GM23338 (cell line): ENCODE measurements around the gene RAB37. TPM values are rescaled to one million over a fixed set of nuclear protein-coding genes. Genes with fewer than 3 reads are reported as not detected.

Experiments used
- ATAC-seq: fragments of 200-7000 bp; cut with Tn5 transposase; 3 replicates; pipeline ENCODE4 v1.9.1; 2020
- DNase-seq: peaks from one replicate; pipeline ENCODE4 v3.0.0-alpha.2; 2015; ENCODE audit warnings: low spot score
- H2AFZ ChIP-seq: fragments of 200-600 bp; sonication (generic); 2 replicates; pipeline ENCODE4 v1.8.0; 2016; ENCODE audit warnings: antibody characterized with exemption, mild to moderate bottlenecking, moderate library complexity
- H3F3A ChIP-seq: fragments of 200-600 bp; sonication (generic); replicated peaks from 2 replicates; pipeline ENCODE4 v1.8.0; 2017; ENCODE audit warnings: antibody characterized with exemption, mixed run types, low read depth
- H3K27ac ChIP-seq: fragments of 200-600 bp; sonication (generic); 2 replicates; pipeline ENCODE4 v1.6.1; 2016; ENCODE audit warnings: low read depth
- H3K27me3 ChIP-seq: fragments of 200-600 bp; sonication (generic); 2 replicates; pipeline ENCODE4 v1.8.0; 2016; ENCODE audit warnings: mild to moderate bottlenecking, mixed run types, moderate library complexity; ENCODE audit not compliant: insufficient read depth
- H3K36me3 ChIP-seq: fragments of 200-600 bp; sonication (generic); 2 replicates; pipeline ENCODE4 v1.8.0; 2016; ENCODE audit warnings: mild to moderate bottlenecking; ENCODE audit not compliant: insufficient read depth
- H3K4me1 ChIP-seq: fragments of 200-600 bp; sonication (generic); 2 replicates; pipeline ENCODE4 v1.8.0; 2016; ENCODE audit warnings: mild to moderate bottlenecking, moderate library complexity; ENCODE audit not compliant: insufficient read depth
- H3K4me2 ChIP-seq: fragments of 200-600 bp; sonication (generic); 2 replicates; pipeline ENCODE4 v1.7.1; 2017; ENCODE audit warnings: mixed run types
- H3K4me3 ChIP-seq: fragments of 200-600 bp; sonication (generic); 2 replicates; pipeline ENCODE4 v1.6.1; 2016; ENCODE audit warnings: mixed run types
- H3K79me2 ChIP-seq: fragments of 200-600 bp; sonication (generic); replicated peaks from 2 replicates; pipeline ENCODE4 v1.8.0; 2017; ENCODE audit warnings: mild to moderate bottlenecking; ENCODE audit not compliant: insufficient read depth
- H3K9me2 ChIP-seq: fragments of 200-600 bp; sonication (generic); 2 replicates; pipeline ENCODE4 v1.8.0; 2017; ENCODE audit not compliant: insufficient read depth
- H4K20me1 ChIP-seq: fragments of 200-600 bp; sonication (generic); replicated peaks from 2 replicates; pipeline ENCODE4 v1.8.0; 2017; ENCODE audit warnings: mild to moderate bottlenecking; ENCODE audit not compliant: insufficient read depth
- H3K27ac Mint-ChIP-seq: 2 replicates; pipeline ENCODE4 v1.8.0; 2020; ENCODE audit warnings: inconsistent platforms, mild to moderate bottlenecking, moderate library complexity, mixed read lengths
- H3K27me3 Mint-ChIP-seq: 3 replicates; pipeline ENCODE4 v1.8.0; 2022; ENCODE audit warnings: low read depth, mild to moderate bottlenecking, moderate library complexity, mixed read lengths, inconsistent platforms; ENCODE audit not compliant: insufficient read depth, poor library complexity
- H3K36me3 Mint-ChIP-seq: 3 replicates; pipeline ENCODE4 v1.8.0; 2021; ENCODE audit warnings: low read depth, mild to moderate bottlenecking, inconsistent platforms, moderate library complexity, mixed read lengths
- H3K4me1 Mint-ChIP-seq: 3 replicates; pipeline ENCODE4 v1.8.0; 2020; ENCODE audit warnings: mild to moderate bottlenecking, inconsistent platforms, mixed read lengths
- H3K4me3 Mint-ChIP-seq: 3 replicates; pipeline ENCODE4 v1.8.0; 2021; ENCODE audit warnings: moderate library complexity, mild to moderate bottlenecking, inconsistent platforms, mixed read lengths
- H3K9me3 Mint-ChIP-seq: 3 replicates; pipeline ENCODE4 v1.8.0; 2020; ENCODE audit warnings: moderate library complexity, mild to moderate bottlenecking, inconsistent platforms, mixed read lengths
- CREB1 ChIP-seq: fragments of 250-450 bp; sonication (Bioruptor Pico); IDR thresholded peaks from 2 replicates; pipeline ENCODE4 v1.5.0; 2020; ENCODE audit warnings: low read depth, mild to moderate bottlenecking, moderate library complexity
- CTCF ChIP-seq, 2 experiments: fragments of 200-600 bp in 1 of 2; sonication (generic) in 1 of 2; conservative IDR thresholded peaks; 2 replicates each; pipeline versions ENCODE4 v1.5.1 to v1.6.1; 2016 to 2017; ENCODE audit warnings: antibody characterized with exemption in 2 of 2, low read depth in 2 of 2, mild to moderate bottlenecking in 2 of 2, moderate library complexity in 1 of 2
- ETS1 ChIP-seq: IDR thresholded peaks from 2 replicates; pipeline ENCODE4 v1.6.1; 2016; ENCODE audit warnings: antibody characterized with exemption
- EZH2phosphoT487 ChIP-seq: fragments of 200-600 bp; sonication (generic); IDR thresholded peaks from one replicate; pipeline ENCODE4 v1.8.1; 2018; ENCODE audit warnings: antibody characterized with exemption; ENCODE audit not compliant: unreplicated experiment
- JUNB ChIP-seq: IDR thresholded peaks from one replicate; pipeline ENCODE4 v1.6.1; 2016; ENCODE audit warnings: antibody characterized with exemption; ENCODE audit not compliant: unreplicated experiment
- ZNF114 ChIP-seq: fragments of 250-450 bp; sonication (Bioruptor Pico); IDR thresholded peaks from 2 replicates; pipeline ENCODE4 v1.5.0; 2020; ENCODE audit warnings: mild to moderate bottlenecking, moderate library complexity
- ZNF331 ChIP-seq: fragments of 250-450 bp; sonication (Bioruptor Pico); IDR thresholded peaks from 2 replicates; pipeline ENCODE4 v1.5.0; 2020; ENCODE audit warnings: low read depth, mild to moderate bottlenecking, moderate library complexity
- polyA plus RNA-seq: library from polyadenylated mRNA; unstranded; fragments of >200 nt; fragmentation: Nextera tagmentation; extraction: Ambion mirVana; gene quantifications from 2 replicates; pipeline ENCODE4 v1.2.1, GENCODE V29; 2016
- total RNA-seq: library from RNA; depleted of rRNA; stranded (reverse); fragments of >200 nt; shearing (Covaris generic); gene quantifications from 2 replicates; pipeline ENCODE4 v1.2.3, GENCODE V29; 2014
- TF ChIP-seq, protein P1 (sequence below): IDR thresholded peaks from one replicate; pipeline ENCODE4 v1.6.1; 2018; ENCODE audit warnings: antibody characterized with exemption; ENCODE audit not compliant: unreplicated experiment

RAB37 gene
- total and polyA plus RNA-seq, 2 experiments from 2014 or later: 3.3 to 5.2 TPM

GRCh38 chr17:74761931-74762330 lies 24.9 kb downstream of the RAB37 start:
- Histone ChIP-seq H2AFZ (no peak overlapping the region), H3K4me2 (no peak overlapping the region), H3K4me1 (peaks cover 41% of the 10 kb centered on the region), H4K20me1 (peaks cover 25% of the 10 kb centered on the region), H3K79me2 (peaks cover 40% of the 10 kb centered on the region), H3K36me3 (no peaks in the 10 kb centered on the region; the same call in 1 of the 2 replicates), H3K4me3 (no peak overlapping the region), H3K27me3 (no peaks in the 10 kb centered on the region), H3K9me2 (no peaks in the 10 kb centered on the region), H3K27ac (no peak overlapping the region), H3F3A (no peaks in the 10 kb centered on the region)
- H3K4me3 Mint-ChIP-seq: no peak overlapping the region
- H3K27me3 Mint-ChIP-seq: peaks cover 12% of the 10 kb centered on the region
- peaks cover 58% of the 10 kb centered on the region for H3K4me1 Mint-ChIP-seq
- H3K36me3 Mint-ChIP-seq: peaks cover 9% of the 10 kb centered on the region
- no peak overlapping the region for H3K27ac Mint-ChIP-seq
- ATAC-seq (no peak), DNase-seq (no peak)
- H3K9me3 Mint-ChIP-seq: no peaks in the 10 kb centered on the region
- TF ChIP-seq CTCF (conservative IDR thresholded peaks at IDR 0.05; ENCODE audit: low read depth in 2 of 2) (no peak), EZH2phosphoT487 (no peak), ZNF331 (CRISPR knock-in tag) (no peak), ETS1 (no peak), ZNF114 (CRISPR knock-in tag) (no peak)
- TF ChIP-seq, protein P1, sequence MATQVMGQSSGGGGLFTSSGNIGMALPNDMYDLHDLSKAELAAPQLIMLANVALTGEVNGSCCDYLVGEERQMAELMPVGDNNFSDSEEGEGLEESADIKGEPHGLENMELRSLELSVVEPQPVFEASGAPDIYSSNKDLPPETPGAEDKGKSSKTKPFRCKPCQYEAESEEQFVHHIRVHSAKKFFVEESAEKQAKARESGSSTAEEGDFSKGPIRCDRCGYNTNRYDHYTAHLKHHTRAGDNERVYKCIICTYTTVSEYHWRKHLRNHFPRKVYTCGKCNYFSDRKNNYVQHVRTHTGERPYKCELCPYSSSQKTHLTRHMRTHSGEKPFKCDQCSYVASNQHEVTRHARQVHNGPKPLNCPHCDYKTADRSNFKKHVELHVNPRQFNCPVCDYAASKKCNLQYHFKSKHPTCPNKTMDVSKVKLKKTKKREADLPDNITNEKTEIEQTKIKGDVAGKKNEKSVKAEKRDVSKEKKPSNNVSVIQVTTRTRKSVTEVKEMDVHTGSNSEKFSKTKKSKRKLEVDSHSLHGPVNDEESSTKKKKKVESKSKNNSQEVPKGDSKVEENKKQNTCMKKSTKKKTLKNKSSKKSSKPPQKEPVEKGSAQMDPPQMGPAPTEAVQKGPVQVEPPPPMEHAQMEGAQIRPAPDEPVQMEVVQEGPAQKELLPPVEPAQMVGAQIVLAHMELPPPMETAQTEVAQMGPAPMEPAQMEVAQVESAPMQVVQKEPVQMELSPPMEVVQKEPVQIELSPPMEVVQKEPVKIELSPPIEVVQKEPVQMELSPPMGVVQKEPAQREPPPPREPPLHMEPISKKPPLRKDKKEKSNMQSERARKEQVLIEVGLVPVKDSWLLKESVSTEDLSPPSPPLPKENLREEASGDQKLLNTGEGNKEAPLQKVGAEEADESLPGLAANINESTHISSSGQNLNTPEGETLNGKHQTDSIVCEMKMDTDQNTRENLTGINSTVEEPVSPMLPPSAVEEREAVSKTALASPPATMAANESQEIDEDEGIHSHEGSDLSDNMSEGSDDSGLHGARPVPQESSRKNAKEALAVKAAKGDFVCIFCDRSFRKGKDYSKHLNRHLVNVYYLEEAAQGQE: no peak

DNA sequence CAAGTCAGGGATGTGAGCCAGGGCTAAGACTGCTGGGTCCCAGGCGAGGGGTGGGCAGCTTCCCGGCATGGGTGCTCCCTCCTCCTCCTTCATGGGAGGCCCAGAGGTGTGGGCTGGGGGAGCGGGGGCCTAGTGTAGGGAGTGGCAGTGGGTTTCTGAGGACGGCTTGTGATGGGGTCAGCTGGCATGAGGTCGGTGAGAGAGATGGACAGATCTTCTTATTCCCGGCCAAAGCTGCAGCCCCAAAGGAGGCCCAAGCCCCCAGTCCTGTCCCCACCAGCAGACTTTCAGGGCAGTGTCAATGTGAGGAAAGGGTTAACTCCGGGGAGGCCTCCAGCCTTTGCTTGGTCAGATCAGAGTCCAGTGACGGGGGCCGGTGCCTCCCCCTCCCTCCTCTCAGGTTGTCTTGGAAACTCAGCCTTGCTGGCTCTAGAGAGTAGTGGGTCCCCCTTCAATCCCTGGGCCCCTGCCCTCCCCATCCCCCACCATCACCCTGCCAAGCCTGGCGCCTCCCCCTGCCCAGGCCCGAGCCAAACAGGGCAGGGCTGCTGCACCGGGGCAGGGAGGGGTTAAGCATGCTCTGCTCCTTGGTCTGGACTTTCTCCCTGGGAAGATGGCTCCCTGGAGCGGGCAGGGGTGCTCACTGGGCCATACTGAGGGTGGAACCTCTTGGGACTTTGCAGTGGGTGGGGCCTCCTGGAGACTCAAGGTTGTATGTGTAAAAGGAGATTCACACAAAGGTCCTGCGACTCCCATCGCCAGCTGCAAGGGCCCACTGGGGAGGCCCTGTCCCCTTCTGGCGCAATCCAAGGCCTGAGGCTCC lies 26.7 kb downstream of the RAB37 start:
- H3F3A ChIP-seq: no peaks in the 10 kb centered on the region
- no peak overlapping the region for H2AFZ ChIP-seq
- ATAC-seq (peak; percentile 45), DNase-seq (no peak)
- peaks cover 27% of the 10 kb centered on the region for H3K4me1 ChIP-seq
- no peak overlapping the region for H3K4me3 ChIP-seq
- peaks cover 16% of the 10 kb centered on the region for H3K36me3 Mint-ChIP-seq
- H3K79me2 ChIP-seq: peaks cover 27% of the 10 kb centered on the region
- H3K27me3 ChIP-seq: no peaks in the 10 kb centered on the region
- H3K9me2 ChIP-seq: no peaks in the 10 kb centered on the region
- H3K4me1 Mint-ChIP-seq: peaks cover 45% of the 10 kb centered on the region
- H3K27ac ChIP-seq: no peak overlapping the region
- no peak overlapping the region for H3K4me3 Mint-ChIP-seq
- no peak overlapping the region for H3K4me2 ChIP-seq
- H3K9me3 Mint-ChIP-seq: no peaks in the 10 kb centered on the region
- H3K27me3 Mint-ChIP-seq: peaks cover 17% of the 10 kb centered on the region
- TF ChIP-seq ZNF114 (CRISPR knock-in tag): no peak
- TF ChIP-seq CREB1 (CRISPR knock-in tag): no peak
- TF ChIP-seq ETS1: no peak
- TF ChIP-seq CTCF (conservative IDR thresholded peaks at IDR 0.05; ENCODE audit: low read depth in 2 of 2): no peak
- no peak for TF ChIP-seq ZNF331 (CRISPR knock-in tag)
- no peak for TF ChIP-seq JUNB
- H3K27ac Mint-ChIP-seq: no peak overlapping the region
- peaks cover 4% of the 10 kb centered on the region for H3K36me3 ChIP-seq
- H4K20me1 ChIP-seq: peaks cover 21% of the 10 kb centered on the region
